Iris pigment epithelial cell (primary cell): ENCODE measurements around the gene COA1.
"Not testable (repeated sequence)": the region's sequence is repeated elsewhere in the genome, so short reads cannot be mapped to it uniquely, and the experiment has no call there.

Experiments used
- DNase-seq: peaks from one replicate; pipeline ENCODE4 v3.0.0-alpha.2; 2011; ENCODE audit warnings: low read depth

The COA1 gene

DNA sequence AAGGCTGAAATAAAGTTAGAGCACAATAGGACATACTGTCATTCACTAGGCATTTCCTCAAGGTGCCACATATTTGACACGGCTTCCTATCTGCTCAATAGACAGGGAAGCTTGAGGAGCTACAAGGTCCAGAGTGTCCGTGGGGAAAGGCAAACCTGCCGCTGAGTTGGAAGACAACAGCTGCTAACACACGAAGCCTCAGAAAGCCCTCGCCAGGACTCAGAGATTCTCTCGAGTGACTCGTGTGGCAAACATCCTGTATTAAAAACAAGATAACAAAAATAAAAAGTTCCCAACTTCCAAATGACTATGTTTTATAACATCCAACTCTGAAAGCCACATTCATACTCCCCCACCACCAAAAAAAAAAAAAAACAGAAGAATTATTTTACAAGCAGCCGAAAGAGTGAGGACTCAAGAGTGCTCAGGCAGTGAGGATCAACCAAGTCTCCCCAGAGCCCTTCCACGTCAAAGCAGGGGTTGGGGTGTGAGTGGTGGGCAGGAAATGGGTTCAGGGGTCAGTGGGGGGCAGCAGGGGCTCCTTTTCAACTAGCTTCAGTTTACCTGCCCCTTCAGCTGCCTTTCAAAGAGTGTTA lies 78.8 kb downstream of the COA1 start:
- DNase-seq = peak; percentile 84

DNA sequence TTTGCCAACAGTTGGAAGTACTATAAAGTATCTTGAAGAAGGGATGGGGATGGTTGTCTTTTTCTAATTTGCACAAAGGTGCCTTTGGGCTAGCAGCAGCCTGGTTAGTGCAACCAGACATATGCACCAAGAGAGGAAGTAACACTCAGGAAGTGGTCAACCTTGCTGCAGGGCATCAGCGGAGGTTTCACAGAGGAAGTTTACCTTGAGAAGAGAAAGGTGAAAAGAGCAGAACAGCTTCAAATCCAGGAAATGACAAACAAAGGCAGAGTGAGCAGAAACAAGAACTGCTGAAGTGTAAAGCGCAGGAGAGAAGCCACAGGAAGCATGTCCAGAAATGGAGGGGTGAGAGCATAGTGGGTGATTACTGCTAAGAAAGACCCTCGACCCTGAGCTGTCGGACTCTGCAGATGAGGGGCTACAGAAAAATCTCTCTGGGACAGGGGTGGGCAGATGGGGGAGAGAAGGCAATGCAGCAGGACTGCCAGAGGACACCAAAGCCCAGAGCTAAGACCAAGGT lies 79.5 kb downstream of the COA1 start:
- DNase-seq = peak; percentile 64

DNA sequence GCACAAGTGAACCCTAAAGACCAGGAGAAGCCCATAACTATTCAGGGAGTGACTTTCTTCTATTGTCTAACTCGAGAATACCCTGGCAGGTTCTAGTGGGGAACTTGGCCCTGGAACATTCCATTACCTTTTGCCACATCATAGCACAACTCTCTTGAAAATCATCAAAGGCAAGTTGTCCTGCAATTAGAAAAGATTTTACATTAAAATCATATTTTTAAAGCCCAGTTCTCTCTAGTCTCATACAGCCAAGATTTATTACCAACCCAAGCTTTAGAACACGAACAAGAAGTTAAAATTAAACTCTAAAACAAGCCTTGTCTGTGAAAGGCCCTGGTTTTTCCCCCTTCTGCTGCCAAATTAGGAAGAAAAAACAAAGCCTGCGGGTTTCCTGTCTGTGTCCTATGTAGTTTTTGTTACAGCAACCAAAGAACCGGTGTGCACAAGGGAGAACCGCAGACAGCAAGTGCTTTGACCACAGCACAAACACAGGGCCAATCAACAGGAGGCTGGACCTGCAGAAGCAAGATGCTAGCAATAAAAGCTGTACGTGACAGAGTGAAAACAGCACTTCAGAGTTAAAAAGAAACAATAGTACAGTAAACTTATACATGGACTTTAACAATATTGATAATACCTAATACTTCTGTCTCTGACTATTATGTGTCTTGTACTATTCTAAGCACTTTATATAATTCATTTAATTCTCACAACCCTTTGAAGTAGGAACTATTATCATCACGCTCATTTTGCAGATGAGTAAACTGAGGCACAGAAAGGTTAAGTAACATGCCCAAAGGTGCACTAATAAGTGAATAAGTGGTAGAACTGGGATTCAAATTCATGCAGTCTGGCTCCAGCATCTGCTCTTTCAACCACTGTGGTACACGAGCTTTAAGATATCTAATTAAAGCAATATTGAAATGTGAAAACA lies 80.6 kb downstream of the COA1 start:
- DNase-seq = peak; percentile 97

DNA sequence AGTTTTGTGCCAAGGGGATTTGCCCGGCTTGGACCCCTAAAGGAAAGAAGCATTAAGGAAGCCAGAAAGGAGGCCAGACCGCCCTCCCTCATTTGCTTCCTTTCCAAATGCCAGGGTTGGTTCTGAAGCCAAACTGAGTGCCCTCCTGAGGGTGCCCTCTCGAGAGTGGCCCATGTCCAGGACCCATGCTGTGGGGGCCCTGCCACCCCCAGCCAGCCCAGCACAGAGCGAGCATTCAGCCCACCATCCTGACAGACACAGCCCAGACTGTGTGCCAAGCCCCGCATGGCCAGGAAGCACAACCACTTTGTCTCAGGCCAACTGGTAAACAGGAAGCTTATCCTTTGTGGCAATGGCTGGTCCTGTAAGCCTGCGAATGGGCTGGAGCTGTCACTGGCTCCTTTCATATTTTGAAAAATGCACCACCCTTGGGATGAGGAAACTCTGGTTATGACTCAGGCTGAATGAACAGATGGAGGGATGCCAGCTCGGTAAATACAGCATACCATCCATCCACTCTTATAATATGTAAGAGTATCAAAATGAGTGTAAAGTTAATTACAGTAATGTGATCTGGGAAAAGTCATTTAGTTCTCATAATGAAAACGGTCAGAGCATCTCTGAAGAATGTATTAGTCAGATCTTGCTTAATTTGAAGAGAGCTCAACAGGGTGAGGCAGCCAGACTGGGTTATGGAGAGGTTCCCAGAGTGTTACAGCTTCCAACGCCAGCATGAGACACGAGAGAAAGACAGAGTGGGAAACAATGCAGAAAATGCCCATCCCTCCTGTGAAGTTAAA lies 81.5 kb downstream of the COA1 start:
- peak; percentile 99 for DNase-seq

DNA sequence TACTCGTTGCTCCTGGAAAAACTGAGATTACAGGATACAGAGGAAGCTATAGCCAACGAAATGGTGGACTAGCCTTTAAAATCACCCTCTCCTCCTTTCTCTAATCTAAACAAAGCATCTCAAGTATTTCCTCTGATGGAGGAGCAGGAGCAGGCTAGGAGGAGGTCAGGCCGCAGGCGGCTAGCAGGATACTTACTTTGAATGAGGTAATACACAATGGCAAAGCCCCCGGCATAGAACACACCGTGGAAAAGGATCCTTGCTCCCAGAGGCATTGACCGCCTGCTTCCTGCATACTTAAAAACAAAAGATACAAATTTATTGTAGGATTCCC lies 82.0 kb downstream of the COA1 start:
- peak; percentile 91 for DNase-seq

DNA sequence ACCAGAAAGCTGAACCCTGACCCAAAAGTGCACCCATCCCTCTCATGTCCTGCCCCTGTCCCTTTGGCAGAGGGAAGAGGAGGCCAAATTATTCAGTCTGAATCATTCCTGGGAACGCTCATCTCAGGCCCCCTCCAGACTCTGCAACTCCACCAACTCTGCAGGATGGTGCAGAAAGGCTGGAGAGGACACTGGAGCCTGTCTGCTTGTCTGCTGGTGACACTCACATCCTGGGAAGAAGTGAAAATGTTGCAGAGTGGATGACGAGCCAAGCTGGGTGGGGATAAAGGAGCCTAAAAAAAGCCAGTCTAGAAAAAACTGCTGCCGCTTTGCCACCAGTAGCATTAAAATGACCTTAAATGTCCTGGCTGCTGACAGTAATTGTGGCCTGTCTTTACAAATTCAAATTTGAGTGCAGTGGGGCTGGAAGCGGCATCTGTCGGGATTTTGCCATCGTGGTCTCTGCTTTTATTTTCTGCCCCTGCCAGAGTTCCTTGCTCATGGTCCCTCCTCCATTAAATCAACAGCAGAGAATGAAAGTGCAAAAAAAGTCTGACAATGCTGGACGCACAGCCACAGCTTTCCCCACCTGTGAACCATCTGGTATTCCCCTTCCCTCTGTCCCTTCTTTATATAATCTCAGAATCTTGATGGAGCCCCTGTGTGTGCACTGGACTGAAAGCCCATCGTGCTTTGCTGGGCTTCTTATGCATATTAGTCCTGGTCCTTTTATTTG lies 82.6 kb downstream of the COA1 start:
- DNase-seq = peak; percentile 49

DNA sequence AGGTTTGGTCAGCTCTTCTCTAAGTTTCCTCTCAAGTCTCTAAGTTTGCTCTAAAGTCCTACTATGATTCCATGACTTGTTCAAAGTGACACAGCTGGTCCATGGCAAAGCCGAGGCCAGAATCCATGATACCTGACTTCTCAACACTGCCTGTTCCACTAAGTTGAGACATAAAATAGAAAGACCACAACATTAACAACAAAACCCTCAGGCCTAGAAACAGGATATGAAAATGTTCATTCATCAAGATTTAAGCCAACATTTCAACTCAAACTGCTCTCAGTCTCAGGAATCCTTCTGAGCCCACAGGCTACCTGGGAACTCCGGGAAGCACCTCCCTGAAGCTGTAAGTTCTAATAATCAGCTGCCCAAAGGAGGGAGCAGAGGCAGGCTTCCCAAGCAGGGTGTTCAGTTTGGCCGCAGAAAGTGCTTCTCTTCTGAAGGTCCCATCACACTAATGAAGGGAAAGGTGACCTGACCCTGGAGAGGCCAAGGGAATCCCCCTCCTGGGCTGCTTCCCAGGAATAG lies 83.6 kb downstream of the COA1 start:
- no peak for DNase-seq

DNA sequence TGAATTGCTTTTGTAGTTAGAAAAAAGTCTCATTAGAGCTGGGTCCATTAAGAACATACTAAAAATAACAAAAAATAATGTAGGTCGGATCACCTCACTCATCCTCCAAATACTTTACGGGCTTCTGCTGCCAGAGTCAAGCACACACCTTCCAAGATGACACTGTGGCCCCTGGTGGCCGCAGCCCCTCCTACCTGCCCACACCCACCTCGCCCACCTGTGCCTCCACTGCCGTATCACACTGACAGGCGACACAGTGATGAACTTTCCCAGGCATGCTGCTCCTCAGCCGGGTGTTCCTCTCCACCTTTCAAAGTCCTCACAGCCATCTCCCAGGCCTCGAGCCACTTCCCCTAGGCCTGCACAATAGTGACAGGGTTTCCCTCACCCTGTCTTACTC lies 85.5 kb downstream of the COA1 start:
- DNase-seq = no peak

DNA sequence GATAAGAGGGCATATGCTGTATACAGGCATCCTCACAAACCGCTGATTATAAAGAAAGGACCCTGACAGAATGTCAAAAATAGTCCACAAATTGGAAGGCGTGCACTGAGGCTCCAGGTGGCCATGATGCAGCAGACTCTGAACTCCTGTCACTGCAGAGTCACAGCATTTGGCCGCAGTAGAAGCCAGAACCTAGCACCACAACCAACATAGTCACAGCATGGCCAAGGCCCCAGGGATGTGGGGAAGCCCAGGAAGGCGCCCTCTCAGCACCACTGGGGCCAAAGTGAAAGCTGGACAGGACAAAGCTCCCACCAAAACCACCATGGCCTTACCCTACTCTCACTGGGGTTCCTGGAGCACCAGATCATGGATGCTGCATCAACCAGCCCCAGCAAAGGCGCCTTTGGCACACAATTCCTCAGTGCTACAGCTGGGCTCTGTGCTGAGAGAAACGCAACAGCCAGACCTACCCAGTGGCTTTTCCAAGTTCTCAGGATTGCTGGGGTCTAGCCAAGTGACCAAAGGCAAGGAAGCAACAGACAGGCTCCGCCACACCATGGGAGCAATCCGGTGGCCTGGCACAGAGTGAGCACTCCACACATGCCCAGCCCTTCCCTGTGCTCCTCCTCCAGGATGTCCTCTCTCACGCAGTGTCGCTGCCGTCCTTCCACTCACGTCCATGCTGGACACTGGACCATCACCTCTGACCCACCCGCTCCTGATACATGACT lies 86.3 kb downstream of the COA1 start:
- DNase-seq = no peak

DNA sequence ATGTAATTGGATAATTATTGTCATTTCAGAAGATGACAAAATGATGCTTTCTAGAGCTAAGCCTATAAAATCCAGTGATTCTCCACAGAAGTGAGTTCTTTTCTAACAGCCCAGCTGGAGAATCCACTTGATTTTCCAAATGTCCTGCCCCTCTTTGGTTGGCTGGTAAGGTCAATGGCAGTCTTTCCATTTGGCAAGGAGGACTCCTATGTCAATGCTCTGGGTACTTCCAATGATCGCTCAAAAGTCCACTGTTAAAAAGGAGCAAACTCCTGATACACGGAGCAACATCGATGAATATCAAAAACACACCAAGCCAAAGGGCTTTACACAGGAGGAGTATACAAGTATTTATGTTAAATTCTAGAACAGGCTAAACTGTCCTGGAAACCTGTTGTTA lies 88.6 kb downstream of the COA1 start:
- no peak for DNase-seq

DNA sequence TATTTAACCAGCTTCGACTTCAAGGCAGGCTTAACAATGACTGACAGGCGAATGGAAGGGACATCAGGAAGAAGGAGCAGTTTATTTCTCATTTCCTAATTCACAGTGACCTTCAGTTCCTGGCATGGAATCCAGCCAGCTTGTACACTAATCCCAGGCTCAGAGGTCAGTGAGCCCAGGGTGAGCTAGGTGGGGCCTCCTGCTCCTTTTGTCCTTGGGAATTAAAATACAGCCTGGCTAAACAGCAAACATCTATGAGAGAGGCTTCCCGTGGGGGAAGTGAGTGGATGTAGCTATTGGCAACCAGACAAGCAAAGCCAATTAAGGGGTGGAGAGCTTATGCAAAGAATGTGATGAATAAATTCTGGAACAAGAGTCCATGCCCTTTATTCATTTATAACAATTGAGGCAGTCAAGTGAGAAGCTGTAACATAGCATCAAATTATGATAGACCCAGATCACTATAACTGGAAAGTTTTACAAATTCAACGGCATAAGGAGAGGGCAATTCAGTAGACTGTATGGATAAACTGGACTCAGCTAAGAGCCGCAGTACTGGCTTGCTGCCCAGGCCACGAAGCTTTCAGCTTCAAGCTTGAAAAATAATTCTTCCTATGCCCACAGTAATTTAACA lies 89.3 kb downstream of the COA1 start:
- peak; percentile 85 for DNase-seq

DNA sequence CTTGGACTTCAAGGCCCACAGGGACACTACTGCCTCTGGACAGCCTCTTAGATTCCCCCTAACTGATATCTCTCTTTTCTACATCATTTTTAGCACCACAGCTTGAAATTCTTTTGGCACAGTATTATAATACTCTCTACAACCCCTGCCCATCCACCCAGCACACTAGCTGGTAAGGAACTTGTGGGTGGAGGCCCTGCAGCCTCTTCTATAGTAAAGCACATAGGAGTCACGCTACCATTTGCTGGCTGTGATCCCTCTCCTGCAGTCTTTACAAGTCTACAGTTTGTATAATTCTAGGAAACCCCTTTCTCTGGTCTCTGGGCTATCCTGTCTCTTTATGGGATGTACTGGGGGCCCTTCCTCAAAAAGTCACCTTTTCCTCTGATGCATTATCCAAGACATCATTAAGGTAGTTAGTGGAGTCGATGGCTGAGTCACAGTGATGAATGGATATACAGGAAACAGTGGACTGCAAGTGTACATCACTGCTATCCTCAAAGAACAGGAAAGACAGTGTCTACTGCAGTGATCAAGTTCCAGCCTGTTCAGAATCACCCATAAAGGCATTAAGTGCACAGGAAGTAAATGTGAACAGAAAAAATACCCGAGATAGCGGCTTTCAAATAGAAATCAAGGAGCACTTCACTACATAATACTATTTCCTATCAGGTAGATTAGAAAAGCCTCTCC lies 92.1 kb downstream of the COA1 start:
- DNase-seq = peak; percentile 77

DNA sequence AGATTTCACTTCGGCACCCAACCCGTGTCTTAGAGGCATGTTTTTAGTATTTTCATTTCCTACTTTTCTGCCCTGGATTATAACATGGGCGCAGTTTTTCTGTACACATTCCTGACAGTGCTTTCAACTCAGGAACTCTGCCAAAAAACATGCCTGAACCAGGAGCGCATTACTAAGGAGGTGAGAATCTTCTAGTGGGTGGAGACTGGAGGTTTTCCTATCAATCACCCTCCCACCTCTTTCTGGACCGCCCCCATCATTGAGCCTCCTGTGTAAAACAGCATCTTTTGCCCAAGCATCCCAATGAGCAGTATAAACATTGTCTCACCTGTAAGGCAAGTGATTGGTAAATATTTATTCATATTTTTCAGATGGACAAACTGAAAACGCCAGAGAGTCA lies 93.2 kb downstream of the COA1 start:
- DNase-seq = peak; percentile 92

DNA sequence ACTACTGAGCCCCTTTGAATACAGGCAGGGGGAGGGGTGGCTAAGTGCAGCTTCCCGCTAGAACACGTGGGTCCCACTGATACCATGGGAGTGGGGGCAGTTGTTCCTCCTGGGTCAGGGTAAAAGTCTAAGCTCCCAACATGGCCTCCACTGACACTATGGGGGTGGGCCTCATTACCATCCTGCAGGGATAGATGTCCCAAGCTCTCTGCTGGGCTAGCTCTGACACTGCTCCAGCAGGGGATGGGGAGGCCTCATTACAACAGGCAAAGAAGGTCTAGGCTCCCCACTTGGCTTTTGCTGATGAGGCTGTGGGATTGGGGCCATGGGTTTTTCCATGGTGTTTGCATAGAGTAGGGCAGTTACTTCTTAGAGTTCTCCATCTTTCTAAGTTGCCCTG lies 94.9 kb downstream of the COA1 start:
- DNase-seq = no peak

DNA sequence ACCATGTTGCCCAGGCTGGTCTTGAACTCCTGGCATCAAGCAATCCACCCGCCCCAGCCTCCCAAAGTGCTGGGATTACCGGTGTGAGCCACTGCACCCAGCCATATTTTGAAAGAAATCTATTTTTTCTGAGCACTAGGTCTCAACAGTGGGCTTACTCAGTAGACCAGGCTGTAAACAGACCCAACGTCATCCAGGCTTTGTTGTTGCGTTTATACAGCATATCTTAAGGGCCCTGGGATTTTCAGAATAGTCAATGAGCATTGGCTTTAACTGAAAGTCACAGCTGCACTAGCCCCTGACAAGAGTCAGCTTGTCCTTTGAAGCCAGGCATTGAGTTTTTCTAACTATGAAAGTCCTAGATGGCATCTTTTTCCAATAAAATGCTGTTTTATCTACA lies 96.6 kb downstream of the COA1 start:
- no peak for DNase-seq

DNA sequence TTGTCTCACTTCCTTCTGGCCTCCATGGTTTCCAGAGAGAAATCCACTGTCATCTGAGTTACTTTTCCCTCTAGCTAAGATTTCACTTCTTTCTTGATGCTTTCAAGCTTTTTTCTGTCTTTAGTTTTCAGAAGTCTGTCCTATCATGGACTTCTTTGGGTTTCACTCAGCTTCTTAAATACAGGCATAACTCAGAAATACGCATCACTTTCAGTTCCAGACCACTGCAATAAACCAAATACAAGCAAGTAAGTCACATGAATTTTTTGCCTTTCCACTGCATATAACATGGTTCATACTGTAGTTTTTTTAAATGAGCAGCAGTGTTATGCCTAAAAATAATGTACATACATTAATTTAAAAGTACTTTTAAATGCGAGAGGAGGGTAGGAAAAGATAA lies 97.8 kb downstream of the COA1 start:
- no peak for DNase-seq

DNA sequence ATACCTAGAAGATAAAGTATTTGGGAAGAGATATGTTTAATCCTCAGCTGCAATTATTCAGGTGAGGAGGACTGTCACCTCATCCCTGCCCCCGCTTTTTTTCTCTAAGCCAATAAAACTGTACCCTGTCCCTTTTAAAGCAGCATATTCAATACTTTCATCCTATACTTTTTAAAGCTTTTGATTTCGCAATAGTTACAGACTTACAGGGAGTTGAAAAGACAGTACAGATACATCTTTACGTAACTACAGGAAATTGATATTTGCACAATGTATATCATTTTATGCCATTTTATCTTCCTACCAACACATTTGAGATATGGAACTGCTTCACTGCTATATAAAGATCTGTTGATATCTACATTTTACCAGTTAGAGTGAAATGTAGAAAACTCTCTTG lies 98.8 kb downstream of the COA1 start:
- DNase-seq = no peak

DNA sequence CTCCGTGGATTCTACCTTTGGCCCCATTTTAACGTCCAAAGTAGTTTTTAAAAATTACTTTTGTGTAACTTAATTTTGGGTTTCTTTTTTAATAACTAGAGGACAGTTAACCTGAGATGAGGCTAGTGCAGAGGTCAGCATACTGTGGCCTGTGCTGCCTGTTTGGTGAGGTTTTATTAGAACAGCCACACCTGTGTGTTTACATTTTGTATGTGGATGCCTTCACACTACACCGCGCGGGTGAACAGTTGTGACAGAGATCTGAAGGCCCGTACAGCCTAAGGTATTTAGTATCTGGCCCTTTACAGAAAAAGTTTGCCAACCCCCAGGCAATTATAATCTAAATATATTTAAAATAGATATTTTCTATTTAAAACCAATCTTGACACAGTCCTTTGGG lies 99.5 kb downstream of the COA1 start:
- DNase-seq = no peak

DNA sequence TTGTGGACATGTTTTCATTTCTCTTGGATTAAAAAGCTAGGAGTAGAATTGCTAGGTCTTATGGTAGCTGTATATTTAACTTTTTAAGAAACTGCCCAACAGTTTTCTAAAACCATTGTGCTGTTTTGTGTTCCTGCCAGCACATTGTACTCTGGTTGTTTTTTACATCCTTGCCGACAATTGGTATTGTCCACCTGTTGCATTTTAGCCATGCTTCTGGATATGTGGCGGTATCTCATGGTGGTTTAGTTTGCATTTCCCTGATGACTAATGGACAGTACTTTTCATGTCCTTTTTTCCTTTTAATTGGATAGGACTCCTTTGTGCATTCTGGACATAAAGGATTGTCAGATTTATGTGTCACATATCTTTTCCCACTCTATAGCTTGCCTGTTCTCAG lies 100.9 kb downstream of the COA1 start:
- DNase-seq = no peak

DNA sequence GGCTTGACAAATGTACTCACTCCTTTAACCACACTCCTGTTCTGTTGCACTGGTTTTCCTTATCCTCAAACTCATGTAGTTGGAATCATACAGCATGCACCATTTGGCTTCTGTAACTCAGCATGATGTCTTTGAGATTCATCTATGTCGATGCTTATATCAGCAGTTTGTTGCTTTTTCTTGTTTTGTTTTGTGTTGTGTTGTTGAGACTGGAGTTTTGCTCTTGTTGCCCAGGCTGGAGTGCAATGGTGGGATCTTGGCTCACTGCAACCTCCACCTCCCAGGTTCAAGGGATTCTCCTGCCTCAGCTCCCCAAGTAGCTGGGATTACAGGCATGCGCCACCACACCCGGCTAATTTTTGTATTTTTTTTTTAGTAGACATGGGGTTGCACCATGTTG lies 101.5 kb downstream of the COA1 start:
- not testable (repeated sequence) for DNase-seq
